ENCODE measurements around the gene LRRC51.

- TF ChIP-seq, protein P1, sequence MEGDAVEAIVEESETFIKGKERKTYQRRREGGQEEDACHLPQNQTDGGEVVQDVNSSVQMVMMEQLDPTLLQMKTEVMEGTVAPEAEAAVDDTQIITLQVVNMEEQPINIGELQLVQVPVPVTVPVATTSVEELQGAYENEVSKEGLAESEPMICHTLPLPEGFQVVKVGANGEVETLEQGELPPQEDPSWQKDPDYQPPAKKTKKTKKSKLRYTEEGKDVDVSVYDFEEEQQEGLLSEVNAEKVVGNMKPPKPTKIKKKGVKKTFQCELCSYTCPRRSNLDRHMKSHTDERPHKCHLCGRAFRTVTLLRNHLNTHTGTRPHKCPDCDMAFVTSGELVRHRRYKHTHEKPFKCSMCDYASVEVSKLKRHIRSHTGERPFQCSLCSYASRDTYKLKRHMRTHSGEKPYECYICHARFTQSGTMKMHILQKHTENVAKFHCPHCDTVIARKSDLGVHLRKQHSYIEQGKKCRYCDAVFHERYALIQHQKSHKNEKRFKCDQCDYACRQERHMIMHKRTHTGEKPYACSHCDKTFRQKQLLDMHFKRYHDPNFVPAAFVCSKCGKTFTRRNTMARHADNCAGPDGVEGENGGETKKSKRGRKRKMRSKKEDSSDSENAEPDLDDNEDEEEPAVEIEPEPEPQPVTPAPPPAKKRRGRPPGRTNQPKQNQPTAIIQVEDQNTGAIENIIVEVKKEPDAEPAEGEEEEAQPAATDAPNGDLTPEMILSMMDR (conservative IDR thresholded peaks at IDR 0.05), result no peak
- TF ChIP-seq ZFX (IDR thresholded peaks at IDR 0.05), result no peak
Measured at GRCh38 chr11:72098741-72099140, 18.1 kb downstream of the LRRC51 start.

Data from C4-2B (cell line).